ENCODE data around the gene PCDHB4.
"Not testable (repeated sequence)": the region's sequence is repeated elsewhere in the genome, so short reads cannot be mapped to it uniquely, and the experiment has no call there.

PCDHB4 gene

GRCh38 chr5:141127305-141127704 is 5.7 kb downstream of the PCDHB4 start:
- no peak for TF ChIP-seq CTCF (conservative IDR thresholded peaks at IDR 0.05; ENCODE audit: low read depth, low read length)
- no peak for DNase-seq (ENCODE audit: low read depth)
- H3K4me3 ChIP-seq (ENCODE audit: low read length), result no peak overlapping the region

GRCh38 chr5:141135030-141135717 is 13.6 kb downstream of the PCDHB4 start, which contains the start of gene PCDHB5:
TSS of gene PCDHB5 (plus strand) at chr5:141135206. CDS start at chr5:141135435, 229 bp downstream.
- no peak for DNase-seq (ENCODE audit: low read depth)
- peak within 1 kb of the TSS; percentile 2 for H3K4me3 ChIP-seq (ENCODE audit: low read length)
- TF ChIP-seq CTCF (conservative IDR thresholded peaks at IDR 0.05; ENCODE audit: low read depth, low read length), result peak; percentile 28

- no peak overlapping the region for H3K4me3 ChIP-seq (ENCODE audit: low read length)
- no peak for TF ChIP-seq CTCF (conservative IDR thresholded peaks at IDR 0.05; ENCODE audit: low read depth, low read length)
Observed at GRCh38 chr5:141135718-141136266, 14.2 kb downstream of the PCDHB4 start.

GRCh38 chr5:141137346-141137745 is 15.7 kb downstream of the PCDHB4 start:
- not testable (repeated sequence) for DNase-seq (ENCODE audit: low read depth); H3K4me3 ChIP-seq (ENCODE audit: low read length)

More at GRCh38 chr5:141135718-141136266, 14.2 kb downstream of the PCDHB4 start:
- DNase-seq (ENCODE audit: low read depth), result no peak

- no peak for DNase-seq (ENCODE audit: low read depth)
Observed at GRCh38 chr5:141149812-141150211, 28.2 kb downstream of the PCDHB4 start, which contains the start of gene PCDHB6. TSS of gene PCDHB6 (plus strand) at chr5:141150057. CDS start at chr5:141150258, 201 bp downstream.

GRCh38 chr5:141150224-141150992 is 28.8 kb downstream of the PCDHB4 start:
- no peak for DNase-seq (ENCODE audit: low read depth)
- H3K4me3 ChIP-seq (ENCODE audit: low read length), result no peak overlapping the region

More at GRCh38 chr5:141149812-141150211, 28.2 kb downstream of the PCDHB4 start, which contains the start of gene PCDHB6:
- no peak for TF ChIP-seq CTCF (conservative IDR thresholded peaks at IDR 0.05; ENCODE audit: low read depth, low read length)
- no peak within 1 kb of the TSS for H3K4me3 ChIP-seq (ENCODE audit: low read length)

More at GRCh38 chr5:141150224-141150992, 28.8 kb downstream of the PCDHB4 start:
- no peak for TF ChIP-seq CTCF (conservative IDR thresholded peaks at IDR 0.05; ENCODE audit: low read depth, low read length)
